Kidney glomerular epithelial cell (primary cell): ENCODE data around the gene ZNF592.

Experiments
- DNase-seq: peaks from one replicate; lab custom pipeline; 2025; lab: John Stamatoyannopoulos, UW

ZNF592 gene

DNA sequence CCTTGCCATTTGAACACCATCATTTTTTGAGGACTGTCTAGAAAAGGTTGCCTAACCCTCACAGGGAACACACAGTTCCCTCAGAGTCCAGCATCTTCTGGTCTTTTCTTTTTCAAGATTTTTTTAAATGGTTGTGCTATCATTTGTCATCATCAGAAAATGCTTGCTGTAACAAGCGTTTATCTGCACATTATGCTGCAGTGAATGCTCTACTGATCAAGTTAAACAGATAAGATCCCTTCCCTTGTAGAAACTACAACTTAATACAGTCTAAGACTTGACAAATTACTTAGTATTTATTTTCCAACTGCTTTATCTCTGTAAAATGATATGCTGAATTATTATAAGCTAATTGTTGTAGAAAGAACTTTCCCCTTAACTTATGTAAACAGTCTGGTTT lies 56.8 kb downstream of the ZNF592 start:
- no peak for DNase-seq

- DNase-seq: no peak
These were observed 58.8 kb downstream of the ZNF592 start for GRCh38 chr15:84807228-84807627.

DNA sequence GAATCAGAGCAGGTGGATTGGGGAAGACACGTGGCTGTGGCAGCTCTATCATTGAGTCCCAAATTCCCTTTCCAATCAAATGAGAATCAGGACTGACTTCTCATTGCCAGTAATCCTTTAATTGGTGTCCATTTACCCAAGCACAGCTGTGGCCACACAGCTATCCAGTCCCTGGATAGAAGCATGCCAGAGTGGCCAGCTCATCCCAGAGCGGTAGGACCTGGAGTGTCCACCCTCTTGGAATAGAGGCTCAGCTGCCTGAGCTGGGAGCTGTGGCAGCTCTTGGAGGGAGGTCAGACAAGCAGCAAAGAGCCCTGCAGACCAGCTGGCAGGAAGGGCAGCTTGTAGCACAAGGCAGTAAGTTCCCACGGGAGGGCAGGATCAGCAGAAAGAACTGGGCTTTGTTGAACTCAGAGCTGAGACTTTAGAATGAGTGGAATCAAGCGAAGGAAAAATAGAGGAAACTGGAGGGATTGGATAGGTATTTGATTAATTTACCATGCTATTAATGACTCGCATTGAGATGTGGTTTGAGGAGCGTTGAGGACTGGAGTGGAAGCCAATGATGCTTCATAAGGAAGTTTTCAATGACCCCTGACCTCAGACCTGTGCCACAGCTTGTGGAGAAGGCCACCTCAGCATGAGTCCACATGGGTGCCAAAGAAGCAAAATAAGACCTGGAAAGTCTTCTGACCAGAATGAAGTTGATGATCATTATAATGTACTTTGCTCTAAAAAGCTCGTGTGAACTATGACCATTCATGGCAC lies 61.9 kb downstream of the ZNF592 start:
- DNase-seq: no peak

DNA sequence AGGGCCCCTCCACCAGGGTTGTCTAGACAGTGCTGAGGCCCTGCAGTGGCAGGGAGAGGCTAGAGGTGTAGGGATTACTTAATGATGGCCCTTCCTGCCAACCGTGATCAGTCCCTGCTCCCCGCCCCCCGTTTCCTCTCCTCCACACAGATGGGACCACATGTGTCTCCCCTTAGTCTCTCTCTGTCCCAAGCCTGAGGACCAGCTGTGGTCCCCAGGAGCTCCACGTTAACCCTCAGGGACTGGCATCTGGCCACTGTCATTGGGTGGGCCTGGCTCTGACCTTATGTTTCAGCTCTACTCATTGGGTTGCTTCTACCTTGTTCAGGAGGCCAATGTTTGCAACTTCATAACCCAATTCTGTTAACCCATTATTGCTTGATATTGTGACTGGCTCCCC lies 62.8 kb downstream of the ZNF592 start:
- DNase-seq: no peak

GRCh38 chr15:84811828-84812227 lies 63.4 kb downstream of the ZNF592 start:
- no peak for DNase-seq

- DNase-seq: peak; percentile 22
These were observed 64.5 kb downstream of the ZNF592 start for GRCh38 chr15:84812842-84813241.

DNA sequence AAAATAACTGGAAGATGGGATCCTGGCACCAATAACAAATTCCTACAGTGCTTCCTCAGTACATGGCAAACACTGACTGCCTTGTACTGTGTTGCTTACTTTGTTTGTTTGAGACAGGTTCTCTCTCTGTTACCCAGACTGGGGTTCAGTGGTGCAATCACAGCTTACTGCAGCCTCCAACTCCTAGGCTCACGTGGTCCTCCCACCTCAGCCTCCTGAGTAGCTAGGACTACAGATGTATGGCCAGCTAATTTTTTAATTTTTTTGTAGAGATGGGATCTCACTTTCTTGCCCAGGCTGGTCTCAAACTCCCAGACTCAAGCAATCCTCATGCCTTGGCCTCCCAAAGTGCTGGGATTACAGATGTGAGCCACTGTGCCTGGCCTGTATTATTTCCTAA lies 65.0 kb downstream of the ZNF592 start:
- no peak for DNase-seq

- DNase-seq: no peak
These were observed 65.5 kb downstream of the ZNF592 start for GRCh38 chr15:84813931-84814330.

GRCh38 chr15:84814916-84815315 lies 66.5 kb downstream of the ZNF592 start:
- DNase-seq: no peak

DNA sequence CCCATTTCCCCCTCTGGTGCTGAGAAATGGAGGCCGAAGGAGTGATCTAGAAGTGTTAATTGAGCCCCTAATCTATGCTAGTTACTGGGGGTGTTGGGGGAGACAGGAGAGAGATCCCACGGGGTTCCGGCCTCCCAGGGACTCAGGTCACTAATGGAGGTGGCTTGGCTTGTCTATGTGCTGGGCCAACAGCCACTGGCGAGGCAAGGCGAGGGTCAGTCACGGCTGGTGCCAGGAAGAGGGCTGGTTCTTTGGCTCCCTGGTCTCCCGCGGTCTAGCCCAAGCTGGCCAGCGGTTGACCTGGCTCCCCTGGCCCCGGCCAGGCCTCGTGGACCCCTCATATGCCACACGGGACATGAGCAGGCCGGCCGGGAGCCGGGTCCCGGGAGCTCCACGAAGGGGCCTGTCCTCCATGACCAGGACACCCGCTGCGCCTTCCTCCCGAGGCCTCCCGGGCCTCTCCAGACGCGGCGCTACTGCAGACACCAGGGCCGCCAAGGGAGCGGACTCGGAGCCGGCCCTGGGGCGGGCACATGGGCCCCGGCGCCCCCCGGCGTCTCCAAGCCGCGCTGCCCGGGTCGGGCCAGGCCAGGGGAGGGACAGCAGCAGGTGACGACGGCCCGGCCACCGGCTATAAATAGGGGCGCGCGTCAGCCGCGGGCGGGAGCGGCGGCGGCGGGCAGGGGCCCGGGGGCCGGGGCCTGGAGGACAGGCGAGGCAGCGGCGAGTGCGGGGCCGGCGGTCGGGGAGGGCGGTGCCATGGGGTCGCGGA lies 68.5 kb downstream of the ZNF592 start, which contains the start of gene ALPK3:
TSS of gene ALPK3 (plus strand) at position 663 of the 772 bp plus-strand sequence. CDS start at position 760, 97 bp downstream.
- DNase-seq: no peak

DNA sequence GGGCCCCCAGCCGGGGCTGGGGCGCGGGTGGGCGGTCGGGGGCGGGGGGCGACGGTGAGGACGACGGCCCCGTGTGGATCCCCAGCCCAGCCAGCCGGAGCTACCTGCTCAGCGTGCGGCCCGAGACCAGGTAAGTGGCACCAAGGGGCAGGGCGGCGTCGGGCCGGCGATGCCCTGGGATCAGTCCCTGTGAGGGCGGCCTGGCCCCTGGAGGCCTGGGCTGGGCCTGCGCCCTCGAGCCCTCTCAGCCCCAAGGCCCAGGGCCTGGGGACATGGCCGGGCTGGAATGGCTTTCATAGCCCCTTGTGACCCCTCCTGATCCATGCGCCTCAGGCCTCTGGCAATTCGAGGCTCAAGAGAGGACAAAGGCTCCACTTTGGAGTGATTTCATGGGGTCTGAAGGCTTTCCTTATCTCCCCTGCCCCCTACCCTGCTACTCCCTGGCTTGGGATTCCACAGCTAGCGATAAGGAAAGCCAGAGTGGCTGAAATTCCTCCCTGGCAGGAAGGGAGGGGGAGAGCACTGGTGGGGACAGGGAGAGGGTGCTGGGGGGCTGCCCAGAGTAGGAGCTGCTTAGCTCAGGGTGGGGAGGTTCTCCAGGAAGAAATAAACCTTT lies 69.2 kb downstream of the ZNF592 start:
- DNase-seq: no peak

DNA sequence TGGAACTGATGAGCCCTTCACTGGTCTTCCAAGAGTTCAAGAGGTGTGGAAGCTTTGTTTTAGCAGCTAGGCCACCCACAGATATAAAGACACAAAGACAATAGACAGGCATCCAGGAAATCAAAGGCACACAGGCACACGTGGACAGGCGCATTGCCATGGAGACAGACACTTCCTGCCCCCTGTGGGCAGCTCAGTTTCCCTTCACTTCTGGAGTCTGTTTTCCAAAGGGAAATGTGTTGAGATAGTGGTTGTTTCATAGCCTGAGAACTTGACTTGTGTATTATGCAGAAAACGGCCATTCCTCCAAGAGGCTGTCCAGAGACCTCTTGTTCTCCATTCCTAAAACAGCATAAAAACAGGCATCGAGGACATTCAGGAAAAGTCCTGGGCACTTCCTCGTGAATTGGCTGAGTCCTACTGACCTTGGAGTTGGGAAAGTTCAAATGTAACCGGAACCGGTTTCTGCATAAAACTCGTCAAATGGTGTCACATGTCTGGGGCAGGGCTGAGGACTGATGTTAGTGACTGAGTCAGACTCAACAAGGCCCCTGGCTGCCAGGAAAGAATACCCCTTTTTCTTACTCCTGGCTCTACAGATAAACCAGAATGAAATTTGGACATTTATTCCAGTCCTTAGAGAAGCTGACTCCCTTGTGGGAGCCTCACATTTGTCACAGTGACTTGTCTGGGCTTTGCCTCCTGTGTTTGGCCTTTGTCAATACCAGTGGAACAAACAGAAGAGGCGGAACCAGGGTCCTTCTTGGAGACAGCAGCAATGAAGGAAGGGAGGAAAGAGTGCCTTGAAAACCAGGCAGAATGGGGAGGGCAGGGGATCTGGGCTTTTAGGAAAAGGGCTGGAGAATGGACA lies 70.1 kb downstream of the ZNF592 start:
- DNase-seq: peak; percentile 38

- DNase-seq: no peak
These were observed 70.9 kb downstream of the ZNF592 start for GRCh38 chr15:84819291-84819768.

- DNase-seq: no peak
These were observed 71.4 kb downstream of the ZNF592 start for GRCh38 chr15:84819791-84820190.

DNA sequence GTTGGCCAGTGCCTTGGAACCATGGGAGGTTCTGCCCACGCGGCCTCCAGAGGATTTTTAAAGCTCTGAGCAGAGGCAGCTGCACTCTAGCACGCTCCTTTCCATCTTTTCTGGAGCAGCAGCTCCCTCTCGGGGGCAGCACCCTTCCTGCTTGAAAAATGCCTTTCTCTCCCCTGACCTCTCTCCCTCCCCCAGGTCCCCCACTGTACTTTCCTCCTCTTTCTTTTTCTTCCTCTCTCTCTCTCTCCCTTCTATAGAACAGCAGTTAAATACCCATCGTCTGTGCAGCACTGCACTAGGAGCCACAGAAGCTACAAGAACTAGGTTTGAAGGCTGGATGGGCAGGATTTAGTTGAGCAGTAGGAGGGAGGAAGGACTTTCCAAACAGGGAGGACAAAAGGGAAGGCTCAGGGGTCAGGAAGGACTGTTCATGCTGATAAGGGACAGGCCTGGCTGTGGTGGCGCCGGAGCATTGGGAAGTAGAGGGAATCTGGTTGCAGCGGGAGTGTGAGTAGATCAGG lies 73.2 kb downstream of the ZNF592 start:
- DNase-seq: no peak

- no peak for DNase-seq
These were observed 74.4 kb downstream of the ZNF592 start for GRCh38 chr15:84822653-84823281.

GRCh38 chr15:84823282-84823878 lies 75.0 kb downstream of the ZNF592 start:
- no peak for DNase-seq

DNA sequence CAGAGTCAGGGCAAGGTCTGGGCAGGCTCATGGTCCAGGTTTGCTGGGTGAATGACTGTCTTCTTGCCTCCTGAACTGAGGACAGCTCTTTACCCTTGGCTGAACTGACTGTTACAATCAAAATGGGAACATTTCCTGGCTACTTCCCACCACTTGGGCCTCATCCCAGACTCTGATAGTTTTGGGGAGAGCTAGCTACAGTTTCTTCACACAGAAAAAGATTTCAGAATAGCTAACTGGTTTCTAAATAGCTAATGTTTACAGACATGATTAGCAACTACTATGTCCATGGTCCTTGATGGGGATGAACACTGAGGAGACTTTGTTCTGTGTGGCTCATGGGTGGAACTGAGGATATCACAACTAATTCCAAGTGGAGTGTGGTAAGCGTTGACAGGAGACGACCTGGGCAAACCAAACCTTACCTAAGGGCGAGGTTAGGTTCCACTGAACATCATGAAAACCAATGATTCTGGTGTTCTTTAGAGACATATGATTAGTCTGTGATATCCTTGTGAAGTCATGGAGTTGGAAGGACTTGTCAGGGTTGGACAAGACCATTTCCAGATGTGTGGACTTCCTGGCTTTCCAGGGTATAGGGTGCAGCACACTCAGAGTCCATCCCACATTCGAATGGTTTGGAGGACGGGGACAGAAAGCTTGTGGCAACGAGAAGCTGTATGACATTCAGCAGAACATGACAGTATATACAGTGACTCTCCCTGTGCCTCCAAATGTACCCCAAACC lies 76.0 kb downstream of the ZNF592 start:
- no peak for DNase-seq

- DNase-seq: no peak
These were observed 78.0 kb downstream of the ZNF592 start for GRCh38 chr15:84826369-84826823.

GRCh38 chr15:84827246-84827645 lies 78.9 kb downstream of the ZNF592 start:
- DNase-seq: no peak
